Endodermal cell (in vitro differentiated cells): Measurements from ENCODE around the gene PRICKLE4. TPM values are rescaled to one million over a fixed set of nuclear protein-coding genes. Genes with fewer than 3 reads are reported as not detected.

ENCODE experiments used
- DNase-seq: peaks from one replicate; pipeline ENCODE4 v3.0.0-alpha.2; 2017
- H3K27ac ChIP-seq: 2 replicates; pipeline ENCODE4 v1.5.1; 2013; ENCODE audit warnings: mild to moderate bottlenecking, low read depth, low read length, moderate library complexity
- H3K27me3 ChIP-seq: 2 replicates; pipeline ENCODE4 v1.6.1; 2013; ENCODE audit warnings: mild to moderate bottlenecking, low read length, moderate library complexity; ENCODE audit not compliant: insufficient read depth, control insufficient read depth, poor library complexity, severe bottlenecking
- H3K36me3 ChIP-seq: 2 replicates; pipeline ENCODE4 v1.7.0; 2013; ENCODE audit warnings: mild to moderate bottlenecking, low read length, moderate library complexity; ENCODE audit not compliant: control insufficient read depth, insufficient read depth
- H3K4me1 ChIP-seq: one replicate; pipeline ENCODE4 v1.7.0; 2013; ENCODE audit warnings: low read length; ENCODE audit not compliant: control insufficient read depth, insufficient read depth
- H3K4me3 ChIP-seq: 2 replicates; pipeline ENCODE4 v1.5.1; 2013; ENCODE audit warnings: mild to moderate bottlenecking, low read length, moderate library complexity
- H3K9ac ChIP-seq: 2 replicates; pipeline ENCODE4 v1.6.1; 2013; ENCODE audit warnings: mild to moderate bottlenecking, low read length, moderate library complexity; ENCODE audit not compliant: poor library complexity, severe bottlenecking; ENCODE audit errors: extremely low read depth
- H3K9me3 ChIP-seq: 2 replicates; pipeline ENCODE4 v1.6.1; 2013; ENCODE audit warnings: mild to moderate bottlenecking, low read length, moderate library complexity; ENCODE audit not compliant: control insufficient read depth
- H3K27ac Mint-ChIP-seq: 2 replicates; pipeline ENCODE4 v1.8.0; 2020; ENCODE audit warnings: mixed read lengths
- H3K27me3 Mint-ChIP-seq: 2 replicates; pipeline ENCODE4 v1.8.0; 2021; ENCODE audit warnings: mild to moderate bottlenecking, mixed read lengths; ENCODE audit not compliant: insufficient read depth
- H3K36me3 Mint-ChIP-seq: 2 replicates; pipeline ENCODE4 v1.8.0; 2020; ENCODE audit warnings: low read depth, mixed read lengths
- H3K4me1 Mint-ChIP-seq: 2 replicates; pipeline ENCODE4 v1.8.0; 2020; ENCODE audit warnings: mixed read lengths
- H3K4me3 Mint-ChIP-seq: 2 replicates; pipeline ENCODE4 v1.8.0; 2020; ENCODE audit warnings: mild to moderate bottlenecking, moderate library complexity, mixed read lengths
- H3K9me3 Mint-ChIP-seq: 2 replicates; pipeline ENCODE4 v1.8.0; 2020; ENCODE audit warnings: mild to moderate bottlenecking, mixed read lengths
- CTCF ChIP-seq: fragments of 200-600 bp; sonication (generic); conservative IDR thresholded peaks from 2 replicates; pipeline ENCODE4 v1.5.0; 2021; ENCODE audit warnings: antibody characterized with exemption, mild to moderate bottlenecking
- WGBS, 2 experiments: methylation state at CpG; one replicate each; pipeline versions ENCODE4 v1.1.5 to v1.1.7; 2013; ENCODE audit warnings: missing lambda C conversion rate in 2 of 2, mixed read lengths in 1 of 2; ENCODE audit not compliant: insufficient coverage in 1 of 2, insufficient read length in 1 of 2; 5-methylcytosine and 5-hydroxymethylcytosine counted together
- total RNA-seq, 2 donors: library from RNA; stranded (reverse); fragmentation: NEBNext Ultra II Directional in 1 of 2; extraction: Animal tissue kit (Norgen Biotek cat#: 25700) in 1 of 2; gene quantifications; 2 replicates in 1 of 2; 3 replicates in 1 of 2; pipeline ENCODE4 v1.2.1, GENCODE V29; 2021

The PRICKLE4 gene
- total RNA-seq, 2 donors from 2014 or later, result 2.6 to 3.6 TPM

- Histone ChIP-seq H3K4me3 (no peak overlapping the region), H3K4me1 (no peaks in the 10 kb centered on the region), H3K27me3 (peaks cover 7% of the 10 kb centered on the region), H3K9me3 (no peaks in the 10 kb centered on the region), H3K36me3 (no peaks in the 10 kb centered on the region), H3K9ac (no peak overlapping the region), H3K27ac (no peak overlapping the region)
- no peaks in the 10 kb centered on the region for H3K9me3 Mint-ChIP-seq
- no peaks in the 10 kb centered on the region for H3K4me1 Mint-ChIP-seq
- TF ChIP-seq CTCF, result no peak
- peaks cover 12% of the 10 kb centered on the region for H3K27me3 Mint-ChIP-seq
- no peak overlapping the region for H3K27ac Mint-ChIP-seq
- no peak overlapping the region for H3K4me3 Mint-ChIP-seq
- no peaks in the 10 kb centered on the region for H3K36me3 Mint-ChIP-seq
- no peak for DNase-seq
- 80 to 99% methylated on average over 1 to 3 of the region's 3 CpGs for WGBS, 2 experiments
Measured at GRCh38 chr6:41750374-41750773, 30.2 kb upstream of the PRICKLE4 start.

- peaks cover 9% of the 10 kb centered on the region for H3K27me3 Mint-ChIP-seq
- H3K4me3 Mint-ChIP-seq, result no peak overlapping the region
- 82 to 86% methylated on average over 4 of the region's 4 CpGs for WGBS, 2 experiments
- Histone ChIP-seq H3K4me1 (peaks cover 7% of the 10 kb centered on the region), H3K4me3 (no peak overlapping the region), H3K27me3 (peaks cover 7% of the 10 kb centered on the region), H3K9me3 (no peaks in the 10 kb centered on the region), H3K27ac (no peak overlapping the region), H3K9ac (no peak overlapping the region), H3K36me3 (no peaks in the 10 kb centered on the region)
- H3K9me3 Mint-ChIP-seq, result no peaks in the 10 kb centered on the region
- no peak for DNase-seq
- no peak overlapping the region for H3K27ac Mint-ChIP-seq
- H3K4me1 Mint-ChIP-seq, result no peaks in the 10 kb centered on the region
- TF ChIP-seq CTCF, result no peak
- no peaks in the 10 kb centered on the region for H3K36me3 Mint-ChIP-seq
Measured at GRCh38 chr6:41755895-41756294, 24.7 kb upstream of the PRICKLE4 start.

- WGBS, 2 experiments, result 84 to 86% methylated on average over 8 to 13 of the region's 13 CpGs
- H3K4me3 ChIP-seq, result no peak overlapping the region
- H3K36me3 ChIP-seq, result no peaks in the 10 kb centered on the region
Measured at GRCh38 chr6:41756354-41756753, 24.2 kb upstream of the PRICKLE4 start.

More at GRCh38 chr6:41756354-41756753, 24.2 kb upstream of the PRICKLE4 start:
- no peak overlapping the region for H3K27ac ChIP-seq
- H3K27me3 ChIP-seq, result peaks cover 7% of the 10 kb centered on the region
- no peaks in the 10 kb centered on the region for H3K4me1 Mint-ChIP-seq
- no peaks in the 10 kb centered on the region for H3K36me3 Mint-ChIP-seq
- no peak overlapping the region for H3K4me3 Mint-ChIP-seq
- H3K9me3 Mint-ChIP-seq, result no peaks in the 10 kb centered on the region
- H3K4me1 ChIP-seq, result peaks cover 7% of the 10 kb centered on the region
- no peak for DNase-seq
- H3K9me3 ChIP-seq, result no peaks in the 10 kb centered on the region
- no peak overlapping the region for H3K27ac Mint-ChIP-seq
- H3K9ac ChIP-seq, result no peak overlapping the region
- peaks cover 11% of the 10 kb centered on the region for H3K27me3 Mint-ChIP-seq
- no peak for TF ChIP-seq CTCF
